Spleen (tissue), 11 donors: ENCODE data around the gene BCOR. TPM values are rescaled to one million over a fixed set of nuclear protein-coding genes. Genes with fewer than 3 reads are reported as not detected.

Source experiments
- DNase-seq: peaks from one replicate; pipeline ENCODE4 v3.0.0-alpha.2; 2020
- H3K27ac ChIP-seq, 8 donors: fragments of 200-600 bp; sonication (generic) in 7 of 8; 1 replicate in 4 of 8; 2 replicates in 4 of 8; pipeline versions ENCODE4 v1.5.0 to v1.8.0; 2016 to 2021; ENCODE audit warnings: inconsistent platforms in 4 of 8, mild to moderate bottlenecking in 4 of 8, moderate library complexity in 1 of 8
- H3K27me3 ChIP-seq, 7 donors: fragments of 200-600 bp; sonication (generic) in 6 of 7; replicated peaks in 1 of 7; 1 replicate in 4 of 7; 2 replicates in 3 of 7; pipeline versions ENCODE4 v1.5.0 to v1.8.0; 2016 to 2021; ENCODE audit warnings: inconsistent platforms in 3 of 7, mild to moderate bottlenecking in 1 of 7
- H3K36me3 ChIP-seq, 6 donors: fragments of 200-600 bp; sonication (generic) in 5 of 6; 1 replicate in 4 of 6; 2 replicates in 2 of 6; pipeline versions ENCODE4 v1.5.0 to v1.8.0; 2016 to 2021; ENCODE audit warnings: inconsistent platforms in 2 of 6
- H3K4me1 ChIP-seq, 6 donors: fragments of 200-600 bp; sonication (generic) in 5 of 6; 1 replicate in 3 of 6; 2 replicates in 3 of 6; pipeline versions ENCODE4 v1.5.0 to v1.8.0; 2016 to 2021; ENCODE audit warnings: inconsistent platforms in 3 of 6
- H3K4me3 ChIP-seq, 8 donors: fragments of 200-600 bp; sonication (generic) in 7 of 8; 1 replicate in 4 of 8; 2 replicates in 4 of 8; pipeline versions ENCODE4 v1.5.0 to v1.8.0; 2016 to 2021; ENCODE audit warnings: inconsistent platforms in 4 of 8, mild to moderate bottlenecking in 4 of 8, moderate library complexity in 2 of 8
- H3K9me3 ChIP-seq, 8 donors: fragments of 200-600 bp; sonication (generic) in 7 of 8; 1 replicate in 4 of 8; 2 replicates in 4 of 8; pipeline versions ENCODE4 v1.5.0 to v1.8.0; 2016 to 2021; ENCODE audit warnings: inconsistent platforms in 4 of 8
- POLR2A ChIP-seq, 3 donors: fragments of 450-650 bp; IDR thresholded peaks; one replicate each; pipeline ENCODE4 v1.5.1; 2017; ENCODE audit warnings: antibody characterized with exemption in 3 of 3, mild to moderate bottlenecking in 1 of 3
- POLR2AphosphoS5 ChIP-seq, 3 donors: sonication (generic); formaldehyde crosslinking; IDR thresholded peaks; one replicate each; pipeline ENCODE4 v1.5.1; 2017; ENCODE audit warnings: antibody characterized with exemption in 3 of 3
- WGBS, 5 donors: extraction: QIAGEN DNeasy Blood & Tissue Kit in 3 of 5; methylation state at CpG; one replicate each; pipeline versions ENCODE4 v1.1.5 to v1.1.7; 2013 to 2018; 5-methylcytosine and 5-hydroxymethylcytosine counted together
- intact Hi-C: fragments of 100-400 bp; cut with DNase I; formaldehyde crosslinking; loops from one replicate; pipeline ENCODE4 v1.15.0; 2023; ENCODE audit warnings: low total_unique reads
- polyA plus RNA-seq, 3 donors: library from polyadenylated mRNA; stranded (reverse); fragments of 200-250 nt; gene quantifications; one replicate each; pipeline ENCODE4 v1.2.1, GENCODE V29; 2013
- total RNA-seq, 7 donors: library from RNA; depleted of rRNA in 3 of 7; stranded (reverse); fragments of >200 nt in 3 of 7; fragmentation: NEBNext Ultra II Directional in 4 of 7; extraction: Animal tissue kit (Norgen Biotek cat#: 25700) in 4 of 7; gene quantifications; one replicate each; pipeline versions ENCODE4 v1.1.0 to v1.2.1, GENCODE V29; 2016 to 2021
- TF ChIP-seq, protein P1 (sequence below), 11 experiments: fragments of 200-600 bp in 7 of 11; fragments of 450-650 bp in 4 of 11; sonication (generic) in 4 of 11; IDR thresholded peaks in 8 of 11; conservative IDR thresholded peaks in 3 of 11; 1 replicate in 7 of 11; 2 replicates in 4 of 11; pipeline versions ENCODE4 v1.4.0 to v1.8.0; 2016 to 2021; ENCODE audit warnings: antibody characterized with exemption in 11 of 11, inconsistent platforms in 4 of 11, mild to moderate bottlenecking in 1 of 11
- donor health status: healthy with polysubstance abuse.
- donor health status: DM: no; HTN: no; CAD: no; lungs with moderate emphysema.
- donor health status: DM: no; HTN: no; CAD: no.
- donor health status: Bipolar disorder and iron deficiency.
- donor health status: healthy.
- donor health status: DM: no; HTN: no; CAD: no.
- donor health status: DM: yes; HTN: yes; CAD: no.

BCOR gene
- total and polyA plus RNA-seq, 10 donors, result 8.3 to 38.6 (median 29.0) TPM

- H3K27me3 ChIP-seq, result peaks cover 0 to 86% (median 42%) of the 10 kb centered on the region in 7 donors
- H3K4me3 ChIP-seq, result no peak overlapping the region
- intact Hi-C loops, result loop anchor here (10.0 kb wide), 1 partner anchor 78 kb away; no protein-coding TSS in a partner anchor
- DNase-seq, result no peak
- 52 to 93% (median 90%) methylated on average over 9 of the region's 9 CpGs for WGBS, 5 donors
- H3K9me3 ChIP-seq, result no peaks in the 10 kb centered on the region
- H3K4me1 ChIP-seq, result peaks cover 13 to 77% (median 52%) of the 10 kb centered on the region in 6 donors
- TF ChIP-seq, protein P1, sequence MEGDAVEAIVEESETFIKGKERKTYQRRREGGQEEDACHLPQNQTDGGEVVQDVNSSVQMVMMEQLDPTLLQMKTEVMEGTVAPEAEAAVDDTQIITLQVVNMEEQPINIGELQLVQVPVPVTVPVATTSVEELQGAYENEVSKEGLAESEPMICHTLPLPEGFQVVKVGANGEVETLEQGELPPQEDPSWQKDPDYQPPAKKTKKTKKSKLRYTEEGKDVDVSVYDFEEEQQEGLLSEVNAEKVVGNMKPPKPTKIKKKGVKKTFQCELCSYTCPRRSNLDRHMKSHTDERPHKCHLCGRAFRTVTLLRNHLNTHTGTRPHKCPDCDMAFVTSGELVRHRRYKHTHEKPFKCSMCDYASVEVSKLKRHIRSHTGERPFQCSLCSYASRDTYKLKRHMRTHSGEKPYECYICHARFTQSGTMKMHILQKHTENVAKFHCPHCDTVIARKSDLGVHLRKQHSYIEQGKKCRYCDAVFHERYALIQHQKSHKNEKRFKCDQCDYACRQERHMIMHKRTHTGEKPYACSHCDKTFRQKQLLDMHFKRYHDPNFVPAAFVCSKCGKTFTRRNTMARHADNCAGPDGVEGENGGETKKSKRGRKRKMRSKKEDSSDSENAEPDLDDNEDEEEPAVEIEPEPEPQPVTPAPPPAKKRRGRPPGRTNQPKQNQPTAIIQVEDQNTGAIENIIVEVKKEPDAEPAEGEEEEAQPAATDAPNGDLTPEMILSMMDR (IDR thresholded peaks at IDR 0.05 in 8 of 11, conservative IDR thresholded peaks at IDR 0.05 in 3 of 11), result no peak
- TF ChIP-seq POLR2AphosphoS5 (IDR thresholded peaks at IDR 0.05), result no peak
- TF ChIP-seq POLR2A (IDR thresholded peaks at IDR 0.05), result no peak
- no peaks in the 10 kb centered on the region for H3K36me3 ChIP-seq
- no peak overlapping the region for H3K27ac ChIP-seq
These were observed 4.8 kb downstream of the BCOR start for GRCh38 chrX:40092808-40093435.

GRCh38 chrX:40091691-40092421 lies 5.9 kb downstream of the BCOR start:
- Histone ChIP-seq H3K36me3 (no peaks in the 10 kb centered on the region), H3K4me1 (peaks cover 15 to 88% (median 54%) of the 10 kb centered on the region in 6 donors), H3K27ac (no peak overlapping the region), H3K27me3 (peaks cover 0 to 81% (median 37%) of the 10 kb centered on the region in 7 donors), H3K4me3 (no peak overlapping the region), H3K9me3 (no peaks in the 10 kb centered on the region)
- 49 to 91% (median 79%) methylated on average over 15 to 70 of the region's 70 CpGs for WGBS, 5 donors
- TF ChIP-seq, protein P1 (IDR thresholded peaks at IDR 0.05 in 8 of 11, conservative IDR thresholded peaks at IDR 0.05 in 3 of 11), result no peak
- TF ChIP-seq POLR2A (IDR thresholded peaks at IDR 0.05) (no peak), POLR2AphosphoS5 (IDR thresholded peaks at IDR 0.05) (peak in 1 of 3 donors; percentile 27)
- intact Hi-C loops, result loop anchor here (10.0 kb wide), 1 partner anchor 77 kb away; no protein-coding TSS in a partner anchor
- DNase-seq, result peak; percentile 74

DNA sequence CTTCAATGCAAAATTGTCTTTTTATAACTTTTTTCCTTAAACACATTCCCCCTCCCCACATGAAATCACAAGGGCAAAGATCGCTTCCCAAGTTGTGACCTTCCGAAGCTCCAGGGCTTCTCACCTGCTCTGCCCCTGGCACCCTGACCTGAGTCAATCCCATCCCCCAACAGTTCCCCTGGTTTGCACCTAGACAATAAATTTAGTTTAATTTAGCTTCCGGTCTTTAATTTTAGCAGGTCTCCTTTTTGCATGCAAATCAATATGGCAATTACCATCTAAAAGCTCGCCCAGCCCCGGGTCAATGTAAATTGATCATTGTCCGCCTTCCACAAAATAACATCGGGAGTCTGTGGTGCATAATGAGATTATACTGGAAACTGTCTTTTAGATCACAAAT lies 6.8 kb downstream of the BCOR start:
- Histone ChIP-seq H3K9me3 (no peaks in the 10 kb centered on the region), H3K4me3 (peak overlapping the region in 3 of 8 donors; percentile 27 to 65 (median 49)), H3K27ac (peak overlapping the region in 1 of 8 donors; percentile 50), H3K36me3 (no peaks in the 10 kb centered on the region), H3K27me3 (peaks cover 0 to 72% (median 37%) of the 10 kb centered on the region in 7 donors), H3K4me1 (peaks cover 15 to 96% (median 58%) of the 10 kb centered on the region in 6 donors)
- intact Hi-C loops, result loop anchor here (10.0 kb wide), 1 partner anchor 76 kb away; no protein-coding TSS in a partner anchor
- peak; percentile 6 for DNase-seq
- WGBS, 5 donors, result 41 to 81% (median 73%) methylated on average over 7 of the region's 7 CpGs
- no peak for TF ChIP-seq POLR2AphosphoS5 (IDR thresholded peaks at IDR 0.05)
- TF ChIP-seq, protein P1 (IDR thresholded peaks at IDR 0.05 in 8 of 11, conservative IDR thresholded peaks at IDR 0.05 in 3 of 11), result no peak
- TF ChIP-seq POLR2A (IDR thresholded peaks at IDR 0.05), result no peak
